ENCODE data around the gene GRM2.

The GRM2 gene

GRCh38 chr3:51680663-51681230 is 26.1 kb upstream of the GRM2 start:
- no peak for DNase-seq

- no peak for DNase-seq
Observed at GRCh38 chr3:51681453-51681852, 25.4 kb upstream of the GRM2 start.

- DNase-seq = peak; percentile 68
Observed at GRCh38 chr3:51682079-51682478, 24.8 kb upstream of the GRM2 start.

GRCh38 chr3:51682526-51682925 is 24.3 kb upstream of the GRM2 start:
- no peak for DNase-seq

GRCh38 chr3:51683566-51683965 is 23.3 kb upstream of the GRM2 start:
- no peak for DNase-seq

- DNase-seq = no peak
Observed at GRCh38 chr3:51684971-51685751, 21.7 kb upstream of the GRM2 start.

GRCh38 chr3:51686056-51686455 is 20.8 kb upstream of the GRM2 start:
- DNase-seq = no peak

- DNase-seq = peak; percentile 74
Observed at GRCh38 chr3:51686512-51687215, 20.2 kb upstream of the GRM2 start.

GRCh38 chr3:51687431-51688205 is 19.2 kb upstream of the GRM2 start:
- DNase-seq = no peak

- DNase-seq = no peak
Observed at GRCh38 chr3:51688206-51688600, 18.7 kb upstream of the GRM2 start.

GRCh38 chr3:51691021-51691420 is 15.8 kb upstream of the GRM2 start:
- no peak for DNase-seq

GRCh38 chr3:51691949-51692348 is 14.9 kb upstream of the GRM2 start:
- DNase-seq = no peak

GRCh38 chr3:51692980-51693395 is 13.9 kb upstream of the GRM2 start:
- no peak for DNase-seq

GRCh38 chr3:51696954-51697353 is 9.9 kb upstream of the GRM2 start:
- DNase-seq = no peak

- no peak for DNase-seq
Observed at GRCh38 chr3:51698209-51698608, 8.7 kb upstream of the GRM2 start.

GRCh38 chr3:51700403-51700802 is 6.5 kb upstream of the GRM2 start:
- no peak for DNase-seq

GRCh38 chr3:51702156-51702555 is 4.7 kb upstream of the GRM2 start:
- DNase-seq = no peak

GRCh38 chr3:51703068-51703760 is 3.7 kb upstream of the GRM2 start:
- DNase-seq = no peak

GRCh38 chr3:51703761-51704510 is 2.9 kb upstream of the GRM2 start:
- DNase-seq = no peak

GRCh38 chr3:51704511-51704950 is 2.3 kb upstream of the GRM2 start:
- DNase-seq = no peak

- DNase-seq = no peak
Observed at GRCh38 chr3:51705276-51706020, 1.4 kb upstream of the GRM2 start.

All from activated CD4-positive, CD25-positive, alpha-beta regulatory T cell treated with anti-CD3 and anti-CD28 coated beads, Interleukin-2, amount 50 U/mL, for 72 hours (primary cell).